Measurements from ENCODE around the gene TUBB.

DNA sequence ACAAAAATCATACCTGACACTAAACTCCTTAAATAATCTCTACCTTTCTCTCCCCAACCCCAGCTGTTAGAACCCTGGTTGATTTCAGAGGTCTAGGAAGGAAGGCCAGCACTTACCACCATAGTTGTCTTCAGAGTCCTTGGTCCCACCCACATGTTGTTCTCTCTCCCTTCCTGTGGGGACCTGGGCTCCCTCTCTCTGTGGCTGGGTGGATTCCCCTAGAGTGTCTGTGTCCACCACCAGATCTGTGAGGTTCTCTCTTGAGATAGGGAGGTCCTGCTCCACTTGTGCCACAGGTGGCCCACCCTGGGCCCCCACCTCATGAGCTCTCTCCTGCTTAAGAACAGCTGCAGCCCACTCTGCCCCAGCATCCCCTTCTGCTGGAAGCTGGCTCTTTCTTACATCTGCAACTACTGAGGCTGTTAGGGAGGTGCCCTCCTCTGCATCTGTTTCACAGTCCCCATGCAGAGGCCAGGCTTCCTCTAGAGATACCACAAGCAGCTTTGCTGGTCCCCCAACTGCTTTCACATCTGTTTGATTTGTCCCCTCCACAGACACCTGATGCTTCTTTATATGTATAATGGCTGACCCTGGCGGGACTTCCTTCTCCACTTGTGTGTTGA is 8.3 kb upstream of the TUBB start:
- TF ChIP-seq, protein P1, sequence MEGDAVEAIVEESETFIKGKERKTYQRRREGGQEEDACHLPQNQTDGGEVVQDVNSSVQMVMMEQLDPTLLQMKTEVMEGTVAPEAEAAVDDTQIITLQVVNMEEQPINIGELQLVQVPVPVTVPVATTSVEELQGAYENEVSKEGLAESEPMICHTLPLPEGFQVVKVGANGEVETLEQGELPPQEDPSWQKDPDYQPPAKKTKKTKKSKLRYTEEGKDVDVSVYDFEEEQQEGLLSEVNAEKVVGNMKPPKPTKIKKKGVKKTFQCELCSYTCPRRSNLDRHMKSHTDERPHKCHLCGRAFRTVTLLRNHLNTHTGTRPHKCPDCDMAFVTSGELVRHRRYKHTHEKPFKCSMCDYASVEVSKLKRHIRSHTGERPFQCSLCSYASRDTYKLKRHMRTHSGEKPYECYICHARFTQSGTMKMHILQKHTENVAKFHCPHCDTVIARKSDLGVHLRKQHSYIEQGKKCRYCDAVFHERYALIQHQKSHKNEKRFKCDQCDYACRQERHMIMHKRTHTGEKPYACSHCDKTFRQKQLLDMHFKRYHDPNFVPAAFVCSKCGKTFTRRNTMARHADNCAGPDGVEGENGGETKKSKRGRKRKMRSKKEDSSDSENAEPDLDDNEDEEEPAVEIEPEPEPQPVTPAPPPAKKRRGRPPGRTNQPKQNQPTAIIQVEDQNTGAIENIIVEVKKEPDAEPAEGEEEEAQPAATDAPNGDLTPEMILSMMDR (IDR thresholded peaks at IDR 0.05), result no peak
- TF ChIP-seq POLR2A (IDR thresholded peaks at IDR 0.05), result no peak
